K562 (cell line): ENCODE results near the gene ZMYND8. TPM values are rescaled to one million over a fixed set of nuclear protein-coding genes. Genes with fewer than 3 reads are reported as not detected.

ENCODE experiments used
- ATAC-seq: fragments of 200-7000 bp; cut with Tn5 transposase; 3 replicates; pipeline ENCODE4 v1.9.1; 2020; ENCODE audit warnings: moderate library complexity
- BruUV-seq: library from RNA; stranded (reverse); fragments of 400-500 nt; replicated peaks from 2 replicates; lab custom pipeline; 2021; lab: Mats Ljungman, UMichigan
- CTCF ChIA-PET: fragments of 300-600 bp; formaldehyde crosslinking; extraction: SDS; loops from one replicate; lab custom pipeline; 2021; ENCODE audit warnings: low intra/inter-chr PET ratio; lab: Yijun Ruan, JAX
- POLR2A ChIA-PET: fragments of 300-600, 350-650 bp; sonication (Branson Sonifier 250); formaldehyde crosslinking; extraction: SDS; loops from one replicate; lab custom pipeline; 2021; ENCODE audit warnings: antibody characterized with exemption, inconsistent platforms; lab: Yijun Ruan, JAX
- DNase-seq, 4 experiments: peaks; one replicate each; pipeline versions ENCODE4 v3.0.0 to v3.0.0-alpha.2; 2011 to 2018; ENCODE audit warnings: low spot score in 3 of 4, mixed read lengths in 3 of 4; ENCODE audit errors: extremely low read depth in 1 of 4
- FAIRE-seq: peaks from 2 replicates; lab custom pipeline; 2011; peaks lifted over from hg19 to GRCh38; lab: Jason Lieb, UNC
- H2AFZ ChIP-seq: 2 replicates; pipeline ENCODE4 v1.6.0; 2011; ENCODE audit warnings: low read depth, low read length, control low read depth, inconsistent platforms
- H3K27ac ChIP-seq: fragments of 200-600 bp; 3 replicates; pipeline ENCODE4 v1.8.0; 2011; ENCODE audit warnings: low read depth, mild to moderate bottlenecking, control low read depth, inconsistent platforms, low read length, moderate library complexity, mixed read lengths; ENCODE audit errors: extremely low read depth
- H3K27me3 ChIP-seq, 2 experiments: fragments of 300-600 bp in 1 of 2; 2 replicates in 1 of 2; 3 replicates in 1 of 2; pipeline versions ENCODE4 v1.6.0 to v1.8.0; 2011; ENCODE audit warnings: inconsistent platforms in 2 of 2, low read length in 2 of 2, mild to moderate bottlenecking in 1 of 2, mixed read lengths in 1 of 2, moderate library complexity in 1 of 2; ENCODE audit not compliant: control insufficient read depth in 2 of 2, insufficient read depth in 2 of 2
- H3K36me3 ChIP-seq: fragments of 300-600 bp; 3 replicates; pipeline ENCODE4 v1.8.0; 2011; ENCODE audit warnings: mild to moderate bottlenecking, low read length, inconsistent platforms; ENCODE audit not compliant: control insufficient read depth, insufficient read depth
- H3K4me1 ChIP-seq, 2 experiments: fragments of 200-600 bp in 1 of 2; replicated peaks in 1 of 2; 2 replicates in 1 of 2; 3 replicates in 1 of 2; pipeline versions ENCODE4 v1.5.1 to v1.8.0; 2011; ENCODE audit warnings: inconsistent platforms in 2 of 2, low read length in 2 of 2, mild to moderate bottlenecking in 1 of 2, mixed read lengths in 1 of 2, moderate library complexity in 1 of 2; ENCODE audit not compliant: control insufficient read depth in 2 of 2, insufficient read depth in 2 of 2
- H3K4me2 ChIP-seq: 2 replicates; pipeline ENCODE4 v1.6.1; 2011; ENCODE audit warnings: low read length, control low read depth, inconsistent platforms, mixed read lengths; ENCODE audit not compliant: insufficient read depth
- H3K4me3 ChIP-seq: fragments of 200-600 bp; sonication (generic), shearing (Covaris generic); 2 replicates; pipeline ENCODE4 v1.5.1; 2016; ENCODE audit warnings: control low read depth, inconsistent platforms
- H3K79me2 ChIP-seq: fragments of 200-600 bp; 3 replicates; pipeline ENCODE4 v1.8.0; 2011; ENCODE audit warnings: low read length, inconsistent platforms; ENCODE audit not compliant: control insufficient read depth, insufficient read depth
- H3K9ac ChIP-seq, 2 experiments: 2 replicates each; pipeline versions ENCODE4 v1.6.0 to v1.6.1; 2011; ENCODE audit warnings: low read depth in 2 of 2, low read length in 2 of 2, control low read depth in 1 of 2, inconsistent platforms in 1 of 2, mild to moderate bottlenecking in 1 of 2, mixed read lengths in 1 of 2; ENCODE audit not compliant: insufficient read depth in 1 of 2
- H3K9me1 ChIP-seq: one replicate; pipeline ENCODE4 v1.6.0; 2011; ENCODE audit warnings: inconsistent platforms, mild to moderate bottlenecking, low read length, moderate library complexity; ENCODE audit not compliant: control insufficient read depth, insufficient read depth
- H3K9me3 ChIP-seq: replicated peaks from 2 replicates; pipeline ENCODE4 v1.5.1; 2011; ENCODE audit warnings: low read depth, low read length, inconsistent platforms; ENCODE audit not compliant: control insufficient read depth, insufficient read depth
- H4K20me1 ChIP-seq: replicated peaks from 2 replicates; pipeline ENCODE4 v1.6.1; 2011; ENCODE audit warnings: low read length, inconsistent platforms, mixed read lengths; ENCODE audit not compliant: control insufficient read depth, insufficient read depth
- CREB5 ChIP-seq: fragments of 250-450 bp; sonication (Bioruptor Pico); IDR thresholded peaks from 2 replicates; pipeline ENCODE4 v1.5.0; 2020; ENCODE audit warnings: mild to moderate bottlenecking
- CTCF ChIP-seq, 3 experiments: IDR thresholded peaks in 2 of 3; conservative IDR thresholded peaks in 1 of 3; 2 replicates each; pipeline ENCODE4 v1.5.1; 2011 to 2012; ENCODE audit warnings: low read length in 3 of 3, mild to moderate bottlenecking in 3 of 3, control low read depth in 2 of 3, improper control_type of control experiment in 1 of 3, inconsistent platforms in 1 of 3, low read depth in 1 of 3, mixed read lengths in 1 of 3, moderate library complexity in 1 of 3; ENCODE audit not compliant: insufficient read depth in 2 of 3
- EWSR1 ChIP-seq: fragments of 450-650 bp; IDR thresholded peaks from 2 replicates; pipeline ENCODE4 v1.6.1; 2018; ENCODE audit warnings: borderline replicate concordance, mild to moderate bottlenecking, low read depth, moderate library complexity; ENCODE audit not compliant: partially characterized antibody
- FOS ChIP-seq: IDR thresholded peaks from 3 replicates; pipeline ENCODE4 v1.6.1; 2011; ENCODE audit not compliant: insufficient read length; ENCODE audit errors: extremely low read depth
- GTF3C2 ChIP-seq: IDR thresholded peaks from 3 replicates; pipeline ENCODE4 v1.6.1; 2011; ENCODE audit warnings: borderline replicate concordance, mild to moderate bottlenecking, moderate library complexity; ENCODE audit not compliant: insufficient read length; ENCODE audit errors: extremely low read depth
- KLF16 ChIP-seq: IDR thresholded peaks from 2 replicates; pipeline ENCODE4 v1.6.1; 2016; ENCODE audit warnings: antibody characterized with exemption
- MAZ ChIP-seq, 2 experiments: fragments of 450-650 bp in 1 of 2; sonication (generic) in 1 of 2; formaldehyde crosslinking; IDR thresholded peaks in 1 of 2; conservative IDR thresholded peaks in 1 of 2; 2 replicates each; pipeline versions ENCODE4 v1.4.0 to v1.5.0; 2020; ENCODE audit warnings: mild to moderate bottlenecking in 1 of 2, missing genetic modification reagents in 1 of 2
- MBD1 ChIP-seq: fragments of 250-450 bp; sonication (Bioruptor Pico); IDR thresholded peaks from 2 replicates; pipeline ENCODE4 v1.8.0; 2022; ENCODE audit warnings: inconsistent platforms
- NCOA1 ChIP-seq: fragments of 450-650 bp; IDR thresholded peaks from 2 replicates; pipeline ENCODE4 v1.6.1; 2016; ENCODE audit warnings: low read depth
- NR2F6 ChIP-seq: fragments of 450-650 bp; formaldehyde crosslinking; IDR thresholded peaks from 2 replicates; pipeline ENCODE4 v1.4.0; 2020; ENCODE audit warnings: mild to moderate bottlenecking
- PHF21A ChIP-seq: fragments of 450-650 bp; IDR thresholded peaks from 2 replicates; pipeline ENCODE4 v1.6.1; 2017; ENCODE audit warnings: low read depth, borderline replicate concordance
- SMC3 ChIP-seq: conservative IDR thresholded peaks from 2 replicates; pipeline ENCODE4 v1.6.1; 2011; ENCODE audit warnings: low read depth, low read length, improper control_type of control experiment; ENCODE audit not compliant: insufficient read depth
- WGBS: fragments of 100-300 bp; shearing (Covaris generic); methylation state at CpG from one replicate; pipeline ENCODE4 v1.1.6; 2016; ENCODE audit warnings: low coverage, mixed read lengths; ENCODE audit not compliant: insufficient coverage; ENCODE audit errors: missing lambda C conversion rate; 5-methylcytosine and 5-hydroxymethylcytosine counted together
- in situ Hi-C: fragments of 300-500 bp; cut with MboI; formaldehyde crosslinking; loops from 4 replicates; pipeline ENCODE4 v1.15.0; 2018; ENCODE audit warnings: inconsistent platforms, mixed read lengths
- intact Hi-C: fragments of 100-400 bp; cut with micrococcal nuclease; formaldehyde crosslinking; loops from 2 replicates; pipeline ENCODE4 v1.14.2; 2022
- polyA plus RNA-seq, 8 experiments: library from polyadenylated mRNA; depleted of rRNA in 4 of 8; stranded (reverse) in 5 of 8; unstranded in 3 of 8; fragments of >200 nt; fragmentation: Nextera tagmentation in 2 of 8; fragmentation: Illumina TruSeq in 1 of 8; extraction: Ambion mirVana in 2 of 8; extraction: Trizol in 1 of 8; gene quantifications; 2 replicates each; pipeline versions ENCODE4 v1.2.1 to v1.2.3, GENCODE V29; 2011 to 2014; ENCODE audit warnings: inconsistent platforms in 1 of 8, missing spikeins in 1 of 8
- total RNA-seq, 7 experiments: library from RNA; depleted of rRNA in 6 of 7; stranded (reverse); fragments of >200 nt in 6 of 7; fragmentation: Illumina TruSeq in 2 of 7; extraction: Trizol in 2 of 7; gene quantifications; 2 replicates each; pipeline versions ENCODE4 v1.2.1 to v1.2.3, GENCODE V29; 2011 to 2021; ENCODE audit warnings: low replicate concordance in 1 of 7

The ZMYND8 gene
- total and polyA plus RNA-seq, 9 of the 15 experiments (the other 6 are each of a cell fraction or from before 2014, with no cell fraction given): 31.8 to 148 (median 71.9) TPM

- CTCF ChIA-PET: interaction anchor here (0.6 to 3.7 kb wide), 5 partner anchors 18 to 348 kb away, joined by 3 to 73 read pairs (median 3); no protein-coding TSS in a partner anchor
- POLR2A ChIA-PET: interaction anchor here (0.6 to 3.2 kb wide), 10 partner anchors 8 to 135 kb away, joined by 3 to 8 read pairs (median 4); no protein-coding TSS in a partner anchor
- no peaks in the 10 kb centered on the region for H3K27me3 ChIP-seq
- H3K79me2 ChIP-seq: peaks cover 91% of the 10 kb centered on the region
- peaks cover 5 to 7% of the 10 kb centered on the region in 2 experiments; a peak in 3 of 5 replicates for H3K4me1 ChIP-seq
- WGBS: 95% methylated on average over 8 of the region's 8 CpGs
- FAIRE-seq: peak; percentile 70
- H3K36me3 ChIP-seq: peaks cover 93% of the 10 kb centered on the region
- in situ Hi-C loops (no loop called here), intact Hi-C loops (loop anchor here (1.0 to 5.0 kb wide), 3 partner anchors 76 to 344 kb away; no protein-coding TSS in a partner anchor)
- H2AFZ ChIP-seq: no peak overlapping the region
- no peak overlapping the region for H3K9ac ChIP-seq
- no peak overlapping the region for H3K4me3 ChIP-seq
- peak; percentile 74 for ATAC-seq
- peaks cover 3% of the 10 kb centered on the region for H3K9me1 ChIP-seq
- H3K4me2 ChIP-seq: no peak overlapping the region
- peak; percentile 54 to 73 (median 64) for DNase-seq
- peaks cover 17% of the 10 kb centered on the region for H4K20me1 ChIP-seq
- H3K9me3 ChIP-seq: no peaks in the 10 kb centered on the region
- no TSS peak for BruUV-seq
- H3K27ac ChIP-seq: no peak overlapping the region
- TF ChIP-seq NR2F6 (no peak), GTF3C2 (no peak), CREB5 (no peak), EWSR1 (peak; percentile 77), SMC3 (peak; percentile 77), MBD1 (CRISPR knock-in tag) (no peak), MAZ (CRISPR knock-in tag; conservative IDR thresholded peaks at IDR 0.05 in 1 of 2, IDR thresholded peaks at IDR 0.05 in 1 of 2) (peak in 1 of 2 experiments; percentile 39; a peak in 1 of 4 replicates), NCOA1 (no peak), CTCF (IDR thresholded peaks at IDR 0.05 in 2 of 3, conservative IDR thresholded peaks at IDR 0.05 in 1 of 3; ENCODE audit: insufficient read depth in 2 of 3, low read depth in 1 of 3, low read length in 3 of 3) (peak; percentile 74 to 82 (median 79)), PHF21A (peak; percentile 81; the same call in 1 of the 2 replicates), FOS (no peak), KLF16 (peak; percentile 23; the same call in 1 of the 2 replicates)
These were observed 83.5 kb downstream of the ZMYND8 start for GRCh38 chr20:47272893-47273590.
